Measurements from ENCODE around the gene TMEM63A. TPM values are rescaled to one million over a fixed set of nuclear protein-coding genes. Genes with fewer than 3 reads are reported as not detected.

Gene TMEM63A
- total RNA-seq, 1 donor from 2014 or later, result 24.8 TPM

DNA sequence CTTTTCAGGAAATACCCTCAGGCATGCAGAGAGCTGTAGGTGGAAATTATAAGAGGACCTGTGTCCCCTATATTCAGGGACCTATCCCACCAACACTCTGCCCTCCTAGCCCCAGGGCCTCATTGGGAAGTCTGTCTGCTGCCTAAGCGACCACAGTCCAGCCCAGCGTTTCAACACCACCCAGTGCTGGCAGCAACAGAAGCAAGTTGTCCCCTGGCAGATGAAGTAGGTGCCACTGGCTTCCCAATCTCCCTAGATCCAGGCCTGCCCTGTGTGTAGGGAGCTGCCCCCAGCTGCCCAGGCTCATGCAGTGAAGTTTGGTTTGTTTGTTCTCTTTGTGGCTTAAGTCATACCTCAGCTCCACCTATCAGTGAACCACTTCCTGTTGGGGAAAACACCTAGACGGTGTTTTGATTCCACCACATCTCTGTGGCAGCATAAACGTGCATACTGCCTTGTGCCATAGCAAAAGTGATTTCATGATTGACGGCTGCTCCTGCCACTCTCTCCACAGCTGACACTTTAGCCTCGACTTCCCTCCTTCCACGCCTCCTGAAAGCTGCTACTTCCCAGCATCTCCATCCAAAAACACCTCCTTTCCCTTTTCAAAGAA lies 14.9 kb upstream of the TMEM63A start:
- no peaks in the 10 kb centered on the region for H3K36me3 Mint-ChIP-seq (ENCODE audit: low read depth)
- no peak for DNase-seq (ENCODE audit: low read depth, low spot score)
- peaks cover 11% of the 10 kb centered on the region for H3K4me1 Mint-ChIP-seq
- H3K27me3 Mint-ChIP-seq (ENCODE audit: low read depth), result no peaks in the 10 kb centered on the region
- no peak overlapping the region for H3K4me3 Mint-ChIP-seq
- TF ChIP-seq, protein P1, sequence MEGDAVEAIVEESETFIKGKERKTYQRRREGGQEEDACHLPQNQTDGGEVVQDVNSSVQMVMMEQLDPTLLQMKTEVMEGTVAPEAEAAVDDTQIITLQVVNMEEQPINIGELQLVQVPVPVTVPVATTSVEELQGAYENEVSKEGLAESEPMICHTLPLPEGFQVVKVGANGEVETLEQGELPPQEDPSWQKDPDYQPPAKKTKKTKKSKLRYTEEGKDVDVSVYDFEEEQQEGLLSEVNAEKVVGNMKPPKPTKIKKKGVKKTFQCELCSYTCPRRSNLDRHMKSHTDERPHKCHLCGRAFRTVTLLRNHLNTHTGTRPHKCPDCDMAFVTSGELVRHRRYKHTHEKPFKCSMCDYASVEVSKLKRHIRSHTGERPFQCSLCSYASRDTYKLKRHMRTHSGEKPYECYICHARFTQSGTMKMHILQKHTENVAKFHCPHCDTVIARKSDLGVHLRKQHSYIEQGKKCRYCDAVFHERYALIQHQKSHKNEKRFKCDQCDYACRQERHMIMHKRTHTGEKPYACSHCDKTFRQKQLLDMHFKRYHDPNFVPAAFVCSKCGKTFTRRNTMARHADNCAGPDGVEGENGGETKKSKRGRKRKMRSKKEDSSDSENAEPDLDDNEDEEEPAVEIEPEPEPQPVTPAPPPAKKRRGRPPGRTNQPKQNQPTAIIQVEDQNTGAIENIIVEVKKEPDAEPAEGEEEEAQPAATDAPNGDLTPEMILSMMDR (conservative IDR thresholded peaks at IDR 0.05), result no peak
- no peaks in the 10 kb centered on the region for H3K9me3 Mint-ChIP-seq
- no peak overlapping the region for H3K27ac Mint-ChIP-seq (ENCODE audit: unreplicated experiment)

DNA sequence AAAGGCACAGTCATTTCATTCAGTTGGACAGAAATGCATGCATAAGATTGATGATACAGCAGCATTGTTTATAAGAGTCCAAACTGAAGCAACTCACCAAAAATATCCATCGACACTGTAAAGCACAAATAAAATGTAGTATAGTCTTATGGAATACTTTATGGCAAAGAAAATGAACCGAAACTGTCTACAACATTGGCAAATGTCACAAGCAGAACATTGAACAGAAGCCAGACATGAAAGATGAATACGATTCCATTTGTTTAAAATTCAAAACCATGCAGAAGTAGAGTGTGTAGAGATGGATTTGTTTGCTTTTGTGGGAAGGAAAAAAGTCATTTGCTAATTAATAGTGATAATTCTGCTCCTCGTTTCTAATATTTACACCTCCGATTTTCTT lies 14.3 kb upstream of the TMEM63A start:
- Mint-ChIP-seq H3K9me3 (no peaks in the 10 kb centered on the region), H3K4me3 (no peak overlapping the region), H3K27me3 (ENCODE audit: low read depth) (no peaks in the 10 kb centered on the region), H3K36me3 (ENCODE audit: low read depth) (no peaks in the 10 kb centered on the region), H3K27ac (ENCODE audit: unreplicated experiment) (no peak overlapping the region), H3K4me1 (peaks cover 11% of the 10 kb centered on the region)
- TF ChIP-seq, protein P1 (conservative IDR thresholded peaks at IDR 0.05), result no peak
- DNase-seq (ENCODE audit: low read depth, low spot score), result no peak

DNA sequence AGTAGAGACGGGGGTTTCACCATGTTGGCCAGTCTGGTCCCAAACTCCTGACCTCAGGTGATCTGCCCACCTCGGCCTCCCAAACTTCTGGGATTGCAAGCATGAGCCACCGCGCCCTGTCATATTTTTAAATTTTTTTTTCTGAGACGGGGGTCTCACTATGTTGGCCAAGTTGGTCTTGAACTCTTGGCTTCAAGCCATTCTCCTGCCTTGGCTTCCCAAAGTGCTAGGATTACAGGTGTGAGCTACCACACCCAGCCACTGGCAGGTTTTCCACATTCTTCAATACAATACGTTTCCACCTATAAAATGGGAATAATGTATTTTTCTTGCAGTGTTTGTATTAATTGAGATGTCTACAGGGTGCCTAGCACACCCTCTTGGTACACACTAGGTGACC lies 10.1 kb upstream of the TMEM63A start:
- TF ChIP-seq, protein P1 (conservative IDR thresholded peaks at IDR 0.05), result no peak
- no peak overlapping the region for H3K27ac Mint-ChIP-seq (ENCODE audit: unreplicated experiment)
- H3K4me3 Mint-ChIP-seq, result no peak overlapping the region
- H3K9me3 Mint-ChIP-seq, result no peaks in the 10 kb centered on the region
- peaks cover 8% of the 10 kb centered on the region for H3K27me3 Mint-ChIP-seq (ENCODE audit: low read depth)
- no peak for DNase-seq (ENCODE audit: low read depth, low spot score)
- no peaks in the 10 kb centered on the region for H3K36me3 Mint-ChIP-seq (ENCODE audit: low read depth)
- peaks cover 16% of the 10 kb centered on the region for H3K4me1 Mint-ChIP-seq

DNA sequence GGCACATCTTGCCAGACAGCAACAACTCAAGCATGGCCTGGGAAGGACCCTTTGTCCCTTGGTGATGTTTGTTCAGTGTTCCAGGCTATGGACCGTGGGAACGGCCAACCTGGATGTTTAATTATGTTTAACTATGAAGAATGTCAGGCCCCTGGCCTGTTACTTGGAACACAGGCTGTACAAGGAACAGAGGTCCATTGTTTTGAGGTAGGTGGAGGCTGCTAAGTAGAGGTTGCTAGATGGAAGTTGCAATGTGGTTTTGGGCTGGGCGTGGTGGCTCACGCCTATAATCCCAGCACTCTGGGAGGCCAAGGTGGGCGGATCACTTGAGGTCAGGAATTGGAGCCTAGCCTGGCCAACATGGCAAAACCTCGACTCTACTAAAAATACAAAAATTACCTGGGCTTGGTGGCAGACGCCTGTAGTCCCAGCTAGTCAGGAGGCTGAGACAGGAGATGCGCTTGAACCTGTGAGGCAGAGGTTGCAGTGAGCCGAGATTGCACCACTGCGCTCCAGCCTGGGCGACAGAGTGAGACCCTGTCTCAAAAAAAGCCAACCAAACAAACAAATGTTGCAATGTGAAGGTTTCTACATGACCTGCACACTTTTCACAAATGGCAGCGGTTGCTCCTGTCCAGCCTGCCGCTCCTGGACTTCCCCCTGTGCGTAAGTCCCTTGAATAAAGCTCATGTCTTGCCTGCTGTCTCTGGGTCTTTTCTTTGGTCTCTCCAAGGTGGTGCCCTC lies 9.2 kb upstream of the TMEM63A start:
- Mint-ChIP-seq H3K27ac (ENCODE audit: unreplicated experiment) (no peak overlapping the region), H3K4me3 (no peak overlapping the region), H3K36me3 (ENCODE audit: low read depth) (no peaks in the 10 kb centered on the region), H3K9me3 (no peaks in the 10 kb centered on the region), H3K27me3 (ENCODE audit: low read depth) (peaks cover 16% of the 10 kb centered on the region), H3K4me1 (peaks cover 20% of the 10 kb centered on the region)
- no peak for DNase-seq (ENCODE audit: low read depth, low spot score)
- TF ChIP-seq, protein P1 (conservative IDR thresholded peaks at IDR 0.05), result no peak

DNA sequence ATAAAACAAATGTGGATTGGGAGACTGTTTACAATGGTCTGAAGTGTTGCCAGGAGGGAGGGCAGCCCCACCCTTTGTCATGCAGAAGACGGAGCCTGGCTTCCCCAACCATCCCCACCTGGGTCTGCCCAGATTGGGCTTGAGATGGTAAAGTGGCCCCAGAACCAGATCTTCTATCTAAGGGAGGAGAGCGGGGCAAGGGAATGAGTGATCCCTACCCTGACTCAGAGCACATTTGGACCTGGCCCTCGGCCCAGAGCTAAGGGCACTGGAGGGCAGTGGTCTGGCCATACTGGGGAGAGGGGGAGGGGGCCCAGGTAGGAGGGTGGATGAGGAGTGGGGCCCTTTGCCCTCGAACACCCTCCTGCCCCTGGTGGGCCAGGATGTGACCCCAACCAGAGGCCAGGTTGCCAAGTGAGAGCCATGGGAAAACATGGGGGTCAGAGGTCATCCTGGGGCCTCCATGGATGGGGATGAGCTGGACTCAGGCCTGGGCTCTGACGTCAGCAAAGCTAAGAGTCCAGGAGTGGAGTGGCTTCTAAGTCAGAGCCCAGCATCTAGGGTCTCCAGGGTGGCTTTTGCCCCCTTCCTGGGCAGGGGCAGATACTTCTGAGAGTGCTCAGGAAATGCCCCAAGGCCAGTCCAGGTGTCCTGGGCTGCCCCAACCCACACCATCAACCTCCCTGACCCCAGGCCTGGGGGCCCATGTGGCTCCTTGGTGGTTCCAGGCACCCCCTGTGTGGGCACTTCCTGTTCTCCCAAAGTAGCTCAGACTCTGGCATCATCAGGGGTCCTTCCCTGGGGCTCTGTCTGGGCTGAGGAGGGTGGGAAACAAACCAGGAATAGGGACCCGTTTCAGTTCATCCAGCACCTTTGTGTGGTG lies 8.4 kb upstream of the TMEM63A start:
- no peak for DNase-seq (ENCODE audit: low read depth, low spot score)
- peaks cover 20% of the 10 kb centered on the region for H3K4me1 Mint-ChIP-seq
- H3K27me3 Mint-ChIP-seq (ENCODE audit: low read depth), result peaks cover 18% of the 10 kb centered on the region
- TF ChIP-seq, protein P1 (conservative IDR thresholded peaks at IDR 0.05), result no peak
- no peak overlapping the region for H3K27ac Mint-ChIP-seq (ENCODE audit: unreplicated experiment)
- no peaks in the 10 kb centered on the region for H3K36me3 Mint-ChIP-seq (ENCODE audit: low read depth)
- H3K4me3 Mint-ChIP-seq, result no peak overlapping the region
- H3K9me3 Mint-ChIP-seq, result no peaks in the 10 kb centered on the region
